GM19043 (cell line): ENCODE data around the gene PPP3R1.
A peak's percentile ranks its signal among the peaks of the same experiment; 100 is the strongest.

Experiments used
- ATAC-seq: cut with Tn5 transposase; IDR thresholded peaks from one replicate; pipeline ENCODE4 v1.9.1; 2021; ENCODE audit warnings: low read depth; ENCODE audit not compliant: unreplicated experiment

PPP3R1 gene

GRCh38 chr2:68263632-68264031 lies 11.3 kb upstream of the PPP3R1 start:
- ATAC-seq: no peak

- no peak for ATAC-seq
Observed at GRCh38 chr2:68258851-68259250, 6.5 kb upstream of the PPP3R1 start.

DNA sequence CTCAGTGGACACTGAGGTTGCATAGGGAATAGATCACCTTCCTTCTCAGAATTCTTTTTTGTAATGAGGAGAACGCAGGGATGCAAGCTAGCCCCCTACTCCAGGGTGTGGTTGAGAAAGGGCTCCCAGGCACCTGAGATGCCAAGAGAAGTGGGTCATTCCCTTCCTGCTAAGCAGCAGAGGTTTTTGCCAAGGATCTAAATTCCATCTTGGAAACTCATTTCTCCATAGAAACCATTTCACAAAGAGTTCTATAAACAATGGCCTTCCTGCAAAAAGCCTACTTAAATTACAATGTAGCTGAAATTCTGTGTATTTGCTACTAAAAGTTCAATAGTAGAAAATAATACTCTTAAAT lies 3.7 kb upstream of the PPP3R1 start:
- ATAC-seq: no peak

- no peak for ATAC-seq
Observed at GRCh38 chr2:68253219-68254068, 1.1 kb upstream of the PPP3R1 start.

DNA sequence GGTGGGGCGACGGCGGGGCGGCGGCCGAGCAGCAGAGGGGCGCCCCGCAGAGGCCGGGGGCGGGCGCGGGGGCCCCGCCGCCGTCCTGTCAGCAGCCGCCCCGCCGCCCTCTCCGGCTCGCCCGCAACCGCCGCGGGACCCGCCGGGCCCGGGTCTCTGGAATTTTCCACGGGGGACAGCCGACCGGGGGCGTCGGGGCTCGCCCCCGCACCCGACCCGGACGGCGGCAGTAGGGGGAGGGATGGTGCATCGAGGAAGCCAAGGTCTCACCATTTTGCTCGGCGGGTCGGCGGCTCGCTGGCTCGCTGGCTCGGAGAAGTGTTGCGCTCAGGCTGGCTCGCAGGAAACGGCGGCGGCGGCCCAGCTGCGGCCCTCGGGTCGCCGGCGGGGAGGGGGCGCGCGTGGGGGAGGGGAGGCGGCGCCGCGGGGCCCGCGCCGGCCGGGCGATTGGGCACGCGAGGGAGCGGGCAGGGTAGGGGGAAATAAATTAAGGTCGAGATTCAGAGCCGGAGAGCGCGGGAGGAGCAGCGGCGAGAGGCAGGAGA lies 405 bp downstream of the PPP3R1 start:
- ATAC-seq: no peak

GRCh38 chr2:68251187-68251854 lies 1.0 kb downstream of the PPP3R1 start:
- peak; percentile 47 for ATAC-seq

- ATAC-seq: no peak
Observed at GRCh38 chr2:68250652-68251186, 1.6 kb downstream of the PPP3R1 start.

DNA sequence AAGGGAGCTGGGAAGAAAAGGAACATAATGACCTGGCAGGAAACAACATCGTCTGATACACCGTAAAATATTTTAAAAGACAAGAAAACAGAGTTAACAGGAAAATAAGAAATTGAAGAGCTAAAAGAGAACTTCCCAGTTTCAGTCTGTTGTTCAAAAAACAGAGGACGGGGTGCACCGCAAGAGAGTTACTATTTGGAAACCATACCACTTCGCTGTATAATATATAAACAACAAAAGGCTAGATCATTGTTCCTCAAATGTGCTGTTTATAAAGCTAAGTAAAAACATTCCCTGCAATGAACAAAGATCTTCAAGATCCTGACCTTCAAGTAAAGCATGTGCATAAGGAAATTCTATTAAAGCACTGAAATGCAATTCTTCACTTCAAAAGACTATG lies 2.1 kb downstream of the PPP3R1 start:
- ATAC-seq: no peak

GRCh38 chr2:68248806-68249205 lies 3.5 kb downstream of the PPP3R1 start:
- no peak for ATAC-seq

- ATAC-seq: no peak
Observed at GRCh38 chr2:68248361-68248760, 4.0 kb downstream of the PPP3R1 start.

DNA sequence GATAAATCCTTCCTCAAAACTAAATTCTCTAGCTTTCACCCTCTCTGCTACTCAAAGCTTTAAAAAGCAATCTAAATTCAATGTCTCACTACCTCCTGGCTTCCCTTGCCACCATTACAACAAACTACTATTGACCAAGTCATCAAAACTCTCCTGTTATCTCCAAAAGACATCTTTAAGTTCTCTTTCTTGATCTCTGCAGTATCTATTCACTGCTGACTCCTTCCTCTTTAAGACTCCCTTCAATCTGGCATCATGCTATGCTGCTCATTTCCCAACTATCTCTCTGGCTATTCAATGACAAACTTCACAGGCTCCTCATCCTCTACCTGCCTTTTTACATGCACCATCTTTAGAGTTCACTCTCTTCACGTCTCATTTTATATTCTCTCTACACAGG lies 5.9 kb downstream of the PPP3R1 start:
- ATAC-seq: no peak

DNA sequence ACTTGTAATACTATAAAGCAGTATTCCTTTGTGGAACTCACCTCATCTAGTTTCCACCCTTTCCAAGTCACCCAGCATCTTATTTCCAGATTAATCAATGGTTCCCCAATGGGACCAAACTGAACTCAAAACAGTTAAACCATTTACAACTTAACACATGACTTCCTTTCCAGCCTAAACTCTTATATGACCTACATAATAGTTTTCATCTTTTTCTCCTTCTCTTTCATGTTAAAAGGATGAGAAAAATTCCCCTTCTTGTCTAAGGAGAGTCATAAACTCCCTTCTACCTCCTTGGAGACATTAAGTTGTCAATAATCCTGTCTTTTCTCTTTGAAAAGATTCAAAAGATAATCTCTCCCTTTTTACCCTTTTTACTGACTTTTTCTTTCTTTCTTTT lies 6.7 kb downstream of the PPP3R1 start:
- ATAC-seq: no peak

DNA sequence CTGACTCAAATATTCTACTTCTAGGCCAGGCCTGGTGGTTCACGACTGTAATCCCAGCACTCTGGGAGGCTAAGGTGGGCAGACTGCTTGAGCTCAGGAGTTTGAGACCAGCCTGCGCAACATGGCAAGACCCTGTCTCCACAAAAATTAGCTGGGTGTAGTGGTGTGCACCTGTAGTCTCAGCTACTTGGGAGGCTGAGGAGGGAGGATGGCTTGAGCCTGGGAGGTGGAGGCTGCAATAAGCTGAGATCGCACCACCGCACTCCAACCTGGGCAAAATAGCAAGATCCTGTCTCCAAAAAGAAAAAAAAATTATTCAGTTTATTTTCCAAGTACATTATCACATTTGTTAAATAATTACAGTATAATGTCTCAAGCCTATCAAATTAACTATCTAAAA lies 7.3 kb downstream of the PPP3R1 start:
- no peak for ATAC-seq

DNA sequence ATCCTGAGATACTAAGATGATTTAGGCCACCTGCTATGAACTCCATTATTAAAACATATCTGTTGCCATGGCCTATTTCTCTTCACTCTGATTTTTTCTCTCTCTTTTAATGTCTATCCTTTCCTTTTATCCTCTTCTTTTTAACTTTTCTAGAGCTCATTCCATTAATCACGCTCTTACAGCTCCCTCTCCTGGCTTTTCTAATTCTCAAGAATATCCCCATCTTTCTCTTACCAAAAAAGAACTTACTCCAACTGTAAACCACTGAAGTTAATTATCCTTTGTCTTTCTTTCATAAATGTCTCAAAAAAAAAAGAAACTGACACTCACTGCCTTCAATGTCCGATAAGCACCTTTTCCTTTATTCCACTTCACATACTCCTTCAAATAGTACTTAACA lies 7.9 kb downstream of the PPP3R1 start:
- no peak for ATAC-seq

GRCh38 chr2:68241732-68242131 lies 10.6 kb downstream of the PPP3R1 start:
- ATAC-seq: no peak

GRCh38 chr2:68240446-68240845 lies 11.9 kb downstream of the PPP3R1 start:
- ATAC-seq: no peak

GRCh38 chr2:68238955-68239822 lies 13.1 kb downstream of the PPP3R1 start:
- ATAC-seq: no peak

DNA sequence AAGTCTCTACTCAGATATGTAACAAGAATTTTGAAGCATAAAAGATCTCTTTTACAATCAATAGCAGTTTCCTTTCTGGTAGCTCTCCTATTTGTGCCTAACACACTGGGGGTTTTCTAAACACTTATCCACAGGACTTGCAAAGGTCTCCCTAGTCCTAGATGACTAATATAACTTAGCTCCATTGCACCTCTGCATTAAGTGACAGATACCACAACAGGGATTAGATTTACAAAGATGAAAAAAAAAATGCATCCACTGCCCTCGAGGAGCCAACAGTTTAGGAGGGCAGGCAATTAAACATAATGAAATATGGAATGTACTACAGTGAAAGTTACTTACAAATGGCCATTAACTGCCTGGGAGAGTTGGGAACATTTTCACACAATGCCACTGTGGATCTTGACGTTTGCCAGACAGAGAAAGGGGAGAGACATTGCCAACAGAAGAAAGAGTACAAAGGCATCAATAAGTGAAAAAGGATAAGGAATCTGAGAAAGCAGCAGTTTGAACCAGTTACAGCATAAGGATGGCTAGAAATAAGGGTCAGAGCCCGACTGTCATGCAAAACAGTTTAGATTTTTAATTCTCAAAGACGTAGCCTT lies 14.3 kb downstream of the PPP3R1 start:
- ATAC-seq: no peak

DNA sequence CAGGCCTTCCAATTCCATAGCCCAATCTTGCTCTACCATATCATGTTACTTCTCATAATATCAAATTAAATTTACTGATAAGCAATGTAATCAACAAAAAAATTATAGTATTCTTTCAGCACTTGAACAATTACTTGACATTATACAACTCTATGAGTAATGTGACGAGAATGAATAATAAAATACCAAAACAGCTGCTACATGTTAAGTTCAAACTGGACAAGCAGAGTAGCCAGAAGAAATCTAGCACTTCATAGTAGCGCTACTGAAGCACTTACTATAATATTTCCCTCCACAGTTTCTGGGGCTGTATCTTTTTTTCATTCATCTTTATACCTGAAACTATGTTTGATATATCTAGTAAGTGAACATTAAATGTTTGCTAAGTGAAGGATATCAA lies 14.9 kb downstream of the PPP3R1 start:
- ATAC-seq: no peak

DNA sequence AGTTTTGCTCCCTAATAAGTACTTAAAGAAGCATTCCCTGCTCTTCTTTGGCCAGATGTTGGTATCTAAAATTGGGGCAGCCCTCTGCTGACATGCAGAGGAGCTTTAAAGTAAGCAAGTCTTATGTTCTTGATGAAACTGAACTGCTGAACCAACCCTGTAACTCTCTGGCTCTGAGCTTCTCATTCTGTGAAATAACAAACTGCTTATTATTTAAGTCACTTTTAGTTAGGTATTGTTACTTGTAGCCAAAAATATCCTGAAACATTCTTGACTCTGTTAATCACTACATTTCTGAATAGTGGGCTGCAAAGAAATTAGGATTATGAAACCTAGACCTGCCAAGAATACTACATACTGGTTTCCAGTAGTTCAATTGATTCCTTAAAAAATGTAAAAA lies 15.5 kb downstream of the PPP3R1 start:
- no peak for ATAC-seq
